ENCODE results near the gene ALK. TPM values are rescaled to one million over a fixed set of nuclear protein-coding genes. Genes with fewer than 3 reads are reported as not detected.

Gene ALK
- total RNA-seq (2014; rRNA removed; shearing (Covaris generic)): 0.06 TPM in 1 of 2 replicates, not detected in the other
- polyA plus RNA-seq (2015; cell fraction: cytosol; rRNA removed): 0.09 TPM in 1 of 2 replicates, not detected in the other
- 0.09 TPM in 1 of 2 replicates, not detected in the other for polyA plus RNA-seq (2015; cell fraction: nucleus; rRNA removed)

DNA sequence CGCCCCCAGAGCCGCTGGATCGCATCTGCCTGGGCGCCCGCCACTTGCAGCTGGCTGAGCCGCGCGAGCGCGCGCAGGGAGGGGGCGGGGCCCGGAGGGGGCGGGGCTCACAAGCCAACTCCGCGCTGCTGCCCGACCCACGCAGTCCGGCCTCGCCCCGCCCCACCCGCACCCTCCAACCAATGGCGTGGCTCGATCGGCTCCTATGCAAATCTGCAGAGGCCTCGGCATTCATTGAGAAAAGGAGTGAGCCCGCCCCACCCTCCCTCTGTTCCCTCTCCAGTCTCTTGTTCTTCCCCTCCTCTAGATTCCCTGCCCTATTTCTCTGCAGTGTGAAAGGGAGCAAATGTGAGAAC, at the start of gene ALK:
TSS of gene ALK (minus strand) at position 27 of the 356 bp plus-strand sequence. CDS start 927 bp downstream, outside the sequence.
- DNase-seq (ENCODE audit: low read depth): peak; percentile 21

GRCh38 chr2:29966266-29966665, 44.9 kb upstream of the ALK start:
- DNase-seq (ENCODE audit: low read depth): no peak

- DNase-seq (ENCODE audit: low read depth): no peak
Observed at GRCh38 chr2:29963972-29964570, 42.7 kb upstream of the ALK start.

DNA sequence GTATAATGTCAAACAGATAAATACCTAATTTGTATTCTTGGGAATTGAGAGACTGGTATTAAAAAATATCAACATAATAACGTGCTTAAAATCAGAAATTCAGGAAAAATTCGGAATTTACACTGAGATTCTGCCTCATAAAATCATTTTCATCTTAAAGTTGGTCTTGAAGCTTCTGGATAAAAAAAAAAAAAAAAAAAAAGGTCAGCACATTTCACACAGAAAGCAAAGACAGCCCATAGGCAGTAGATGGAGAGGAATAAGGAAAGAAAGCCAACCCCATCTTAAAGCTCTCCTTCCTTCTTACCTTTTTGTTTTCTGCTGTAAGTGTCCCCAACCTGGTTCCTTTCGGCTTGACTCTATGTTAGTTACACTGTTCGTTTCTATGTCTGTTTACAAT, 41.5 kb upstream of the ALK start:
- no peak for DNase-seq (ENCODE audit: low read depth)

GRCh38 chr2:29954316-29954715, 32.9 kb upstream of the ALK start:
- DNase-seq (ENCODE audit: low read depth): no peak

GRCh38 chr2:29952973-29953372, 31.6 kb upstream of the ALK start:
- DNase-seq (ENCODE audit: low read depth): no peak

DNA sequence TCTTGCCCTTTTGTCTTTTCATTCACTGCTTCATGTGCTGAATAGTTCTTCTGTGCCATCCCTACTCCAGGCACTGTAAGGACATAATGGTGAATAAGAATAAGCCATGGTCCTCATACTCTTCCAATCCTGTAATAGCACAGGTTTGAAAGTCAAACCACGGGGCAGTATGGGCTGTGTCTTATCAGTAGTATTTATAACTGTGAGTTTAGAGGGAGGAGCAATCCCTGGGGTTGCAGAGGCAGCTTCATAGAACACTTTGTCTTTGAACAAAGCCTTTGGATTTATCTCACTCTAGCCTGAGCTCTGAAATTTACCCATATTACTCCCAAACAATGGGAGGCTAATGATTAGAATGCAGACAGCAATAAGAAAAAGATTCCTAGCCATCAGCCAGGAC, 30.2 kb upstream of the ALK start:
- no peak for DNase-seq (ENCODE audit: low read depth)

DNA sequence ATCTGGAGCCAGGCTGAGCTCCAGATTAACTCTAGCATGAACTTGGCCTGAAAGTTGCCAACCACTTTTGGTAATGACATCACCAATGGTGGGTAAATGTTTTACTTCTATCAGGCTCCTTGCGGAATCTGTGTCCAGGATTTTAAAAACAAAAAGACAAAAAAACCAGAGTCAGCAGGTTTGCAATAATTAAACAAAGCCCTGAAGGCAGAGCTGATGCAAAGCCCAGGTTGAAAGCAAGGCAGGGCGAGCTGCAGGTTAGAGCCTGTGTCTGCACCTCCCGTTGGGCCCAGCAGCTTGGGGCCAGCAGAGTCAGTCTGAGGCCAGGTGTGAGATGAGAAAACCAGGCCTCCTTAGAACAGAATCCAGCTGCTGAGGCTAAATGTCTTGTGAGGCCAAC, 29.1 kb upstream of the ALK start:
- no peak for DNase-seq (ENCODE audit: low read depth)

DNA sequence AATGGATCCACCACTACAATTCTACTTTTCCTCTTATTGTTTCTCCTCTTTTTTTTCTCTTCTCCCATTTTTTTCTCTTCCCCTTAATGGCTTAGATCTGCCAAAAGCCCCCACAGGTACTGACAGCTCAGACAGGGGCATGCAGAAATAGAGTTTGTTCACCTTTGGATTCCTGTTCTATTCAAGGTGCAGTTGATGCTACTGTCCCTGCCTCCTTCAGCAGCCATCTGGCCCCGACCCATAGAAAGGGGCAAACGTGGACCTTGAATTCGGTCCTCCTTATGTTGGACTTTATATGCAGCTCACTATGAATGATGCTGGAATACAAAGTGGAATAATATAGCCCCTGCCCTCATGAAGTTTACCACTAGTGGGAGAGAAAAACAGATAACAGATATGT, 27.7 kb upstream of the ALK start:
- no peak for DNase-seq (ENCODE audit: low read depth)

DNA sequence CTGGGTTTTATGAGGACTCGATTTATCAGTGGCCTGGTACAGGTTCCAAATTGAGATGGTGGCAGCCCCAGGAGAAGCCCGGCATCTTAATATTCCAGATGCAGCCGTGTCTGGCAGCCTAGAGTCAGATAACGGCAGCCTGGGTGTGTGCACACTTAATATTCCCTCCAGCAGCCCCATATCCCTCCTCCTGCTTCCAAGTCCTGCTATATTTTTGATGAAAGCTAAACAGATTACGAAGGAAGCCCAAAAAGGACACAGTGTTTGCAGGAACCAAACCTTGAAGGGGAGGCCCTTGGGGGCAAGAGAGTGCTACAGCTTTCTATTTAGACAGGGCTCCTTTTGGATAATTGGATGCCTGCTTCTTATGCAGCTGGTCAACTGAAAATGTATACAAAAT, 25.1 kb upstream of the ALK start:
- DNase-seq (ENCODE audit: low read depth): no peak

- DNase-seq (ENCODE audit: low read depth): no peak
Observed at GRCh38 chr2:29942711-29943110, 21.3 kb upstream of the ALK start.

DNA sequence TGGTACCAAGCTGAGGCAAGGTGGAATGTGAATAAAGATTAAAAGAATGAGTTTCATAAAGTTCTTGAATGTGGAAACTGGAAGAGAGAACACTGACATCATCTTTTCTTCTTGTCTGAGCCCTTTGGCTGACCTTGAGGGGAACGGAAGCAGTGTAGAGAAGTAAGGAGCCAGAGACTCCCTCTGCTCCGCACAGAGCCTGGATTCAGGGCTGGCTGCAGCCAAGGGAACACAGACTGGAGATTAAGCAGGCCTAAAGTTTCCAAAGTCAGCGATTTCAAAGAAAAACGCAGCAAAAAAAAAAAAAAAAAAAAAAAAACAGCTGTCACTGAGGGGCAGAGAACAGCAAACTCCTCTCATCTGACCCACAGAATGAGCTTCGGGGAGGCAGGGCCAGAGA, 19.3 kb upstream of the ALK start:
- DNase-seq (ENCODE audit: low read depth): no peak

DNA sequence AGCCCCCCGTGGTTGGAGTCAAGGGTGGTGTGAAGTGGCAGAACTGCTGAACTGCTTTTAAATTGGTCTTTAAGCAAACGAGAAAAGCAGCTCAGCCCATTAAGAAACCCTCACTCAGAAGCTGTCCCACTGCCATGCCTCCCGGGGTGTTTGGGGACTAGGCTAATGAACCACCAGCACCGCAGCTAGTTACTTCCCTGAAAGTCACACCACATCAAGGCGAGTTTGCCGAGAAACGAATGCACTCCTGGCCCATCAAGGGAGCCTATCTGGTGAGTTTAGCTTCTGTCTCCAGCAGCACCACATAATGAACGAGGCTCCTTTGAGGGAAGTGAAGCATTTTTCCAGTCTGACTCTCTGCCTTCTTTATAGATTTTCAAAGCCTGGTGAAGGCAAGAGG, 14.6 kb upstream of the ALK start:
- no peak for DNase-seq (ENCODE audit: low read depth)

GRCh38 chr2:29931818-29932217, 10.4 kb upstream of the ALK start:
- DNase-seq (ENCODE audit: low read depth): no peak

- peak; percentile 34 for DNase-seq (ENCODE audit: low read depth)
Observed at GRCh38 chr2:29923110-29923721, 1.8 kb upstream of the ALK start.

DNA sequence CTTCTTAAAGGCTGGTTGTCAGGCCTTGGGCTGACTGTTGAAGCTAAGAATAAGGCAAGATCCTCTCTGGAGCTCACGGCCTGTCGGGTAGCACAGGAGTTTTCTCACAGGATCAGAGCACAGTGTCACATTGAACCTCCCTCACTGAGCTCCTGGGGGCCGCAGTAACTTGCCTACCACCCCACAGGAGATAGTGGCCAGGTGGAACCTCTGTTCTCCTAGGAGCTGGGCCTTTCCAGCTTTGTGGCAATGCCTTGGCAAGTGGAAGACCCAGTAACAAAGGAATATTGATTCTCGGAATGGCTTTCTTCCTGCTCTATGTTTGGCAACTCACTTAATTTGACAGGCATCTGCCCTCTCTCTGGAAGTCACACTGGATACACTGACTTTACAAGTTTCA, 1.2 kb upstream of the ALK start:
- DNase-seq (ENCODE audit: low read depth): no peak

- no peak for DNase-seq (ENCODE audit: low read depth)
Observed at GRCh38 chr2:29920631-29921559, 491 bp downstream of the ALK start.

GRCh38 chr2:29920130-29920577, 1.2 kb downstream of the ALK start:
- DNase-seq (ENCODE audit: low read depth): peak; percentile 5

DNA sequence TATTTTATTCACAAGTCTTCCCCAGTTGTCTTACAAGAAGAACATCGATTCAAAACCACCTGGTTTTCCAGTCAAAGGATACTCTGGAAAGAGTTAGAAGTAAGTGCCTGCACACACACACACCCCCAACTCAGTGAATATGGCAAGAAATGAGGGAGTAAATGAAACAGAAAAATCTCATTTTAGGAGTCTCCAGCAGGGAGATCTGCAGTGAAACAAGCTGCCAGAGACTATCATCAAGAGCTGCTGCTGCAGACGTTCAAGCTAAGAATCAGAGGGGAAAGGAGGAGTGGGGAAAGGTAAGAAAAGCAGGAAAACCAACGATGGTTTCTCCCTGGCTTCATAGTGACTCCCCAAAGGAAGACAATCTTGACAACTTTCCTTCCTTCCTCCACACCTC, 2.4 kb downstream of the ALK start:
- DNase-seq (ENCODE audit: low read depth): no peak

- DNase-seq (ENCODE audit: low read depth): no peak
Observed at GRCh38 chr2:29917781-29918180, 3.6 kb downstream of the ALK start.

- DNase-seq (ENCODE audit: low read depth): no peak
Observed at GRCh38 chr2:29916571-29916970, 4.8 kb downstream of the ALK start.

DNA sequence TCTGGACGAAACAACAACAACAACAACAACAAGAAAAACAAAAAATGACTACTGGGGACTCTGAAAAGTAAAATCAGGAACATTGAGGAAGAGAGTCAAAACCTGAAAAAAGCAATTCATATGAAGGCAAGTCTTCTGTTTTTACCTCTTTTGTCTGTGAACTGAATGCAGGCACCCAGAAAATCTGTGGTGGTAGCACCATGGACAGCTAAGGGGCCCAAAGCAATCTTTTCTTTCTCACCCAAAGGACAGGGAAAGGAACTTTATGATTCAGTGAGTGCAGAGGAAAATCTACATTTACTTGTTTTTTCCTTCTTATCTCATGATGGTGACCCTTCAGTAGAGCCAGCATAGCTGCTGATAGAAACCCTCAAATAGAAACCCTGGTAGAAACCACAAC, 10.4 kb downstream of the ALK start:
- no peak for DNase-seq (ENCODE audit: low read depth)

Measured in HT1080 (cell line).